ENCODE data around the gene RASIP1.

RASIP1 gene

GRCh38 chr19:48671446-48671995, 68.9 kb downstream of the RASIP1 start:
- H3K9ac ChIP-seq (ENCODE audit: low read length) = no peak overlapping the region
- H3K4me3 ChIP-seq (ENCODE audit: low read length) = no peak overlapping the region
- peaks cover 15% of the 10 kb centered on the region for H3K4me1 ChIP-seq (ENCODE audit: control insufficient read depth, insufficient read depth, low read length)
- H3K27me3 ChIP-seq (ENCODE audit: control insufficient read depth, insufficient read depth, low read length) = no peaks in the 10 kb centered on the region
- no peaks in the 10 kb centered on the region for H3K36me3 ChIP-seq (ENCODE audit: control insufficient read depth, insufficient read depth, low read length)
- no peaks in the 10 kb centered on the region for H3K9me3 ChIP-seq (ENCODE audit: control insufficient read depth, low read length)

GRCh38 chr19:48670699-48671445, 69.5 kb downstream of the RASIP1 start:
- no peaks in the 10 kb centered on the region for H3K36me3 ChIP-seq (ENCODE audit: control insufficient read depth, insufficient read depth, low read length)
- H3K4me3 ChIP-seq (ENCODE audit: low read length) = no peak overlapping the region
- H3K4me1 ChIP-seq (ENCODE audit: control insufficient read depth, insufficient read depth, low read length) = peaks cover 9% of the 10 kb centered on the region
- no peak overlapping the region for H3K9ac ChIP-seq (ENCODE audit: low read length)
- H3K27me3 ChIP-seq (ENCODE audit: control insufficient read depth, insufficient read depth, low read length) = no peaks in the 10 kb centered on the region
- no peaks in the 10 kb centered on the region for H3K9me3 ChIP-seq (ENCODE audit: control insufficient read depth, low read length)

Measured in mucosa of stomach (tissue), 1 donor.